Activated naive CD8-positive, alpha-beta T cell treated with anti-CD3 and anti-CD28 coated beads, Interleukin-2, amount 50 U/mL, for 16 hours (primary cell): ENCODE results near the gene NID1.
"Not testable (repeated sequence)": the region's sequence is repeated elsewhere in the genome, so short reads cannot be mapped to it uniquely, and the experiment has no call there.

ENCODE experiments used
- DNase-seq: peaks from one replicate; pipeline ENCODE4 v3.0.0-alpha.2; 2020; ENCODE audit warnings: low read depth, low spot score

NID1 gene

DNA sequence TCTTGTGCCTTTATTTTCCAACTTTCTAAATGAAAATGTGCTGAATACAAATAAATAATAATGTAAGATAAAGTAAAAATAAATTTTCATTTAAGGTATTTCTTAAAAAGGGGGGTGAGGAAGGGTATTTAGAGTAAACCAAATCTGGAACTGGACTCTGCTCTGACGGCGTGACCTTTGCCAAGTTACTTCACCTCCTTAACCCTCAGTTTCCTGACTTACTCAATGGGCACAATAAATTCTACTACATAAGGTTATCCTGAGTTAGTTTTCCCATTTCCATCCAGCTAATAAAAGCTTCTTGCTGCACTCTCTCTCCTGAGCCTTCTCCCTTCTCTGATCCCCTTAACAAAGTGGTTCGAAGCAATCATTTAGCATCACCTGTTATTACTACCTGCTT lies 93.9 kb downstream of the NID1 start:
- no peak for DNase-seq

DNA sequence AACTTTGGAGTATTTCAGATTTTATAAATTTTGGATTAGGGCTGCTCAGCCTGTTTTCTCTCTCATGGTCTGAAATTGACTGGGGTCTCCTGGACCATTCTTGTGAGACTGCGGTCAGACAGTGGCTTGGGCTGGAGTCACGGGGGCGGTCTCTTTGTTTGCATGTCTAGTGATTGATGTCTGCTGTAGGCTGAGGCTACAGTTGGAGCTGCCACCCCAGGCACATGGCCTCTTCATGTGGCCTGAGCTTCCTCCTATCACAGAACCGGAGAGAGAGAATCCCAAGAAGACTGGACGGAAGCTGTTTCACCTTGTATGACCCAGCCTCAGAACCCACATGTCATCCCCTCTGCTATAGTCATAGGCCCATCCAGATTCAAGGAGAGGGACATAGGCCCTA lies 96.1 kb downstream of the NID1 start:
- DNase-seq: no peak

DNA sequence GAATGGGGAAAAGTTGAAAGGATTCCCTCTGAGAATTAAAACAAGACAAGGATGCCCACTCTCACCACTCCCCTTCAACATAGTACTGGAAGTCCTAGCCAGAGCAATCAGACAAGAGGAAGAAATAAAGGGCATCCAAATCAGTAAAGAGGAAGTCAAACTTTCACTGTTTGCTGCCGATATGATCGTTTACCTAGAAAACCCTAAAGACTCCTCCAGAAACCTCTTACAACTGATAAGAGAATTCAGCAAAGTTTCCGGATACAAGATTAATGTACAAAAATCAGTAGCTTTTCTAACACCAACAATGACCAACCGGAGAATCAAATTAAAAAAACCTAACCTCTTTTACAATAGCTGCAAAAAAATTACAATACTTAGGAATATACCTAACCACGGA lies 98.8 kb downstream of the NID1 start:
- DNase-seq: not testable (repeated sequence)

DNA sequence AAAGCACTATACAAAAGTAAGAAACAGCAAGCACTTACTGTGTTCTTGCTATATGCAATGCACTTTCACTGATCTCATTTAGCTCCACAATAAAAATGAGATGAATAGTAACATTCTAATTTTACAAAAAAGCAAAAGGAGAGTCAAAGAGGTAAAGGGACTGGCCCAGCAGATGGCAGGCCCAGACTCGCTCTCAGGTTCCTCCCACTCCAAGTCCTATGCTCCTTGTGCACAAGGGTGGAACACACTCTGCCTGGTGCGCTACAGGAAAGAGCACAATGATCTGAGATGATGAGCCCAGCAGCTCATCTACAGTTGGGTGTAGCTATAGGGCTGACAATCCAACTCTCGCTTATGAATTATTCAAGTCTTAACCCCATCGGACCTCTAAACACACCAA lies 104.1 kb downstream of the NID1 start:
- no peak for DNase-seq

GRCh38 chr1:235958021-235958420 lies 106.9 kb downstream of the NID1 start:
- no peak for DNase-seq

DNA sequence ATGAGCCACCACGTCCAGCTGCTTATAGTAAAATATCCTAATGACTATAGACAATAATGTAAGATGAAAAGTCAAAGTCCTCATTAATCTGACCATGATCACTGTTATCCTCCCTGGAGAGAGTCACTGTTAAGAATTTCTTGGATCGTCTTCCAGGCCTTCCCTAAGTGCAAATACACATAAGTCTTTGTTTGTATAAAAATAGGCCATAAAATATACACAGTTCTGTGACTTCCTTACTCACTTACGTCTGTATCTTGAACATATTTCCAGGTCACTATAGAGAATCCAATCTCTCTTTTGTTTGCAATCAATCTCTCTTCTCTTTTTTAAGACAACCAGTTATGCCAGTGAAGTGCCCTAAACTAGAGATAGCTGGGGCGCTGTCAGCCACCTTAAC lies 109.1 kb downstream of the NID1 start:
- no peak for DNase-seq

DNA sequence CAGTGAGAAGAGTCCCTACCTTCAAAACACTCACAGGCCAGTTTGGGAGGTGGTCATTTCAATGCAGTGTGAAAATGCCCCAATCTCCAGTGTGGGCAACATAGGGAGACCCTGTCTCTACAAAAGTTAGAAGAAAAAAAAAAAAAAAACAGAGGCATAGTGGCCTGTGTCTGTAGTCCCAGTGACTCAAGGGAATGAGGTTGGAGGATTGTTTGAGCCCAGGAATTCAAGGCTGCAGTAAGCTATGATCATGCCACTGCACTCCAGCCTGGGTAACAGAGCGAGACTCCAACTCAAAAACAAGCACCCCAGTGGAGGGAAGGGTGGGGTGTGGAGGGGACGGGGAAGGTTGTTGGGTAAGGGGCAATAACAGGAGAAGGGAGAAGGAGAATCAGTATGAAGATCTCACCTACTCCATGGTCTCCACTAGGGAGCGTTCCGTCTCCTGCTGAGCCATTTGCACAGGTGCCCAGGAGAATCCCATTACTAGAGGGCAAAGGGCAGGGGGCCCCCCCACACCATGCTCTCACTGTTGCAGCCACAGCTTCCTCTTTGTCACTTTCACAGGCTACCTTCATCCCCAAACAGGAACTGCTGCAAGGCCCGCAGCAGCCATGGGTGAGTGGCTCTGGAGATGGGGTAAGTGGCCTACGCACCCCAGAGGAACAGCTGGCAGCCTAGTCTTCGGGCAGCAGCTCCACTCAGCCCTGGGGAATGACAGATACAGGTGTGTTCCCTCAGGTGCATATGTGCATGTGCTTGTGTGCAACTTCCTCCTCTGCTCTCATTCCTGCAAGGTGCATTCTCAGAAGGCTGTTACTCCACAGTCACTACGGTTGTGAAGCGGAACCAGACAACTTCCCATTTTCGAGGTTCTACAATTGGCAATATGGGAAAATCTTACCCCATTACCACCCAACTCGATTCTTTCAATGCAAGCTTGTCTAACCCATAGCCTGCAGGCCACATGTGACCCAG lies 110.3 kb downstream of the NID1 start:
- DNase-seq: no peak

DNA sequence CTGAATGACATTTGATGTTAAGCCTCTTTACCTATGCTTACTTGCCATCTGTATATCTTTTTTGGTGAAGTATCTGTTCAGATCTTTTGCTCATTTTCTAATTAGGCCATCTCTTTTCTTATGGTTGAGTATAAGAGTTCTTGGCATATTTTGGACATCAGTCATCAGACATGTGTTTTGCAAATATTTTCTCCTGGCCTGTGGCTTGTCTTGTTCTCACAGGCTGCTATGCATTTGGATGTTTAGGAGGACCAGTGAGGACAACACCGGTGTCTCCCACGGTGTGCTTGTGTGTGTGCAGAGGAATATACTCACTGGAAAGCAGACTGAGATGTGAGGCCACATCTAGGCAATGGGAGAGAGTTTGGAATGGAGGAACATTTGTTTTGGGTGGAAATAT lies 111.1 kb downstream of the NID1 start:
- no peak for DNase-seq

GRCh38 chr1:235952950-235953615 lies 111.8 kb downstream of the NID1 start:
- DNase-seq: peak; percentile 14

- DNase-seq: no peak
These were observed 113.2 kb downstream of the NID1 start for GRCh38 chr1:235951661-235952060.

- no peak for DNase-seq
These were observed 114.6 kb downstream of the NID1 start for GRCh38 chr1:235950318-235950717.

DNA sequence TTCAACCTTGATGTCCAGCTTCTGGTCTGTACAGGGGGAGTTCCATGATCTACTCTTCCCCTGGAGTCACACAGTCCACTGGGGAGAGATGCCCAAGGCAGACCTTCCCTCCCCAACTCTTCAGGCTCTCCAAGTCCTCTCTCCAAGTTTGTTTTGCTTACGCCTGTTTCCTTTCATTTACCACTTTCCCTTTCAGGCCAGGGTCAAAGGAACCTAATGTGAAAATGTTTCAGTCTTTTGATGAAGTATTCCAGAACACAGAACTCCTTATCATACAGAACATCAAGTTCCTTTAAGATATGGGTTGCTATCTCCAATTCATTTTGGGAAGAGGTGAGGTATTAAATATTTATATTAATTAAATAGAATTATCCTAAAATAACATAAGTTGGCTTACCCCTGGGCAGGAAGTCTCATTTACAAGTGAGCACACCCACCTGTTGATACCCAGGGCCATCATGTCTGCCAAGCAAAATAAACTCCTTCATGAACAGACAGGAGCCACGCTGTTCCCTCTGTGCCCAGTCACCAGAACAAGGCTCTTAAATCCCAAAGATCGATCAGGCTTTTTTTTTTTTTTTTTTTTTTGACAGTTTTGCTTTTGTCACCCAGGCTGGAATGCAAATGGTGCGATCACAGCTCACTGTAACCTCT lies 116.0 kb downstream of the NID1 start:
- no peak for DNase-seq

- DNase-seq: no peak
These were observed 116.9 kb downstream of the NID1 start for GRCh38 chr1:235947989-235948388.

DNA sequence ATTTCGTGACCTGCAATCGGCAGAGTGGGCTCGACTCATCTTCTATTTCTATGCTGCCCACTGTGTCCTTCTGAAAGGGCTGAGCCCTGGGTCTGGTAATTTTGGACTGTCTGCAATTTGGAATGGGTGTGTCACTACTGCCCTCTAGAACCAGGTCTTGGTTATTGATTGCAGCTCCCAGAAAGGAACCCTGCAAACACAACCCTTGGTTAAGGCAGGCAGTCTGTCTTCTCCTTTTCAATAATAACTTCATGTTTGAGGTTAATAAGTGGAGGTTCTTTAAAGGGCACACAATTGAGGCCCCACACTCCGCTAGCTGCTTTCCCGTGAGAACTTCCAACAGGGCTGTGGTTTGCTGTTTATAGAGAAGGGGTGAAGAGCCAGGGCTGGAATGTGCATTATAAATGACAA lies 118.3 kb downstream of the NID1 start:
- no peak for DNase-seq

DNA sequence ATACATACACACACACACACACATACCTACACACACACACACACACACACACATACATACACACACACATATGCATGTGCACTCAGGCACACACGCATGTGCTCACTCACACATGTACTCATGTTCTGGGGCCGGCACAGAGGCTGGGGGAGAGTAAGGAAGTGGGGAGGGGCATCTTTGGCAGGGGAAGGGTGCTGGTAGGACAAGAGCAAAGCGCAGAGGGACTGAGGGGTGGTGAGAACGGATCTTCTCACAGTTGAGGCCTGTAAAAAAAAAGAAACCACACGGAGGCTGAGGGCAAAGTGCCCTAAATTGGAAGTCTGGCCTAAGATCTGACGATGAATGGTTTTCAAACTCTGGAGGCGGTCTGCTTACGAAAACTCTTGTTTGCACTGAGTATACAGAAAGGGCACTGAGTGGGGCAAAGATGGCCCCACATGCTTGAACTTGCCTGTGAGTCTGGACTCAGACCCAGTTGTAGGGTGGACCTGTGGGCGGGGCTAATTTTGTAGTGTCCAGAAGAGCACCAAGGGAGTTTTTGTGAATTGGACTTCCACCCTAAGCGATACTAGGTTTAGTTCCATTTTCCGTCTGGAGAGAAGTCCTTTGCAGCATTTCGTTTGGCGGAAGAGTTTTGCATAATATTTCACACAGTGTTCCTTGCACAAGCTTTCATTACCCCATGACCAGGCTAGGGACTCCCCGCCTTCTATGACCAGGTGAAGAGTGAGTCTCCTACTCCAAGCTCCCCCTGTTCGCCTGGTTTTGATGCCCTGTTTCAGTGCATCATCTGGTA lies 118.9 kb downstream of the NID1 start:
- no peak for DNase-seq

DNA sequence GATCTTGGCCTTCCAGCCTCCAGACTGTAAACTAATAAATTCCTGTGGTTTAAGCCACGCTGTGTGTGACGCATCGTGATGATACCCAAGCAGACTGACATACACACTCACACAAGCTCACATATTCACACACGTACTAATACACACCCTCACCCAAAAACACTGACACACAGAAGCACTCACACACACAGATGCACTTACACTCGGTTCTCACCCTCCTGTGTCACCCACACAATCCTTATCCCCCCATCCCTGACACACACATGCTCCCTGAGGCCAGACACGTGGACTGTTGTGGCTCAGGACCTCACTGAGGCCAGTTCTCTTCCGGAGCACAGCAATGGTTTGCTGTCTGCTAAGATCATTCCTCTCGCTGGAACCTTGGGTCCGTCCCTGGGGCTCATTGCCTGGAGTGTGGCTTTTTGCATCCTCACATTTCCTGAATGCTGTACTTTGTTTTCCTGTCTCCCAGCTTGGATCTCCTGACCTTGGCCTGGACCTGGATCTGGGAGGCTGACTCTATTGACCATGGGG lies 121.2 kb downstream of the NID1 start:
- no peak for DNase-seq

- DNase-seq: no peak
These were observed 121.8 kb downstream of the NID1 start for GRCh38 chr1:235942979-235943575.

DNA sequence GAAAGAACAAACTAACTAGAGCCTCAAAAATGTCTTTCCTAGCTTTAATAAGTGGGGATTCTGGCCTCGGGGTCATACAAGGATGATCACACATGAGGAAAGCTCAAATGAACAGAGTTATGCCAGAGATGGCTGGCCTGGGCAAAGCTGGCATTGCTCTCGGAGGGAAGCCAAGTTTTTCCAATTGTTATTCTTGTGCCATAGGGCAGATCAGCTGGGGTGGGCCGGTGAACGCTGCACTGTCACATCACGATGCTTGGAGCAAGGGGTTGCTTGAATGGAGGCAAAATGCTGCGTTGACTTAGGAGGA lies 122.3 kb downstream of the NID1 start:
- DNase-seq: no peak

DNA sequence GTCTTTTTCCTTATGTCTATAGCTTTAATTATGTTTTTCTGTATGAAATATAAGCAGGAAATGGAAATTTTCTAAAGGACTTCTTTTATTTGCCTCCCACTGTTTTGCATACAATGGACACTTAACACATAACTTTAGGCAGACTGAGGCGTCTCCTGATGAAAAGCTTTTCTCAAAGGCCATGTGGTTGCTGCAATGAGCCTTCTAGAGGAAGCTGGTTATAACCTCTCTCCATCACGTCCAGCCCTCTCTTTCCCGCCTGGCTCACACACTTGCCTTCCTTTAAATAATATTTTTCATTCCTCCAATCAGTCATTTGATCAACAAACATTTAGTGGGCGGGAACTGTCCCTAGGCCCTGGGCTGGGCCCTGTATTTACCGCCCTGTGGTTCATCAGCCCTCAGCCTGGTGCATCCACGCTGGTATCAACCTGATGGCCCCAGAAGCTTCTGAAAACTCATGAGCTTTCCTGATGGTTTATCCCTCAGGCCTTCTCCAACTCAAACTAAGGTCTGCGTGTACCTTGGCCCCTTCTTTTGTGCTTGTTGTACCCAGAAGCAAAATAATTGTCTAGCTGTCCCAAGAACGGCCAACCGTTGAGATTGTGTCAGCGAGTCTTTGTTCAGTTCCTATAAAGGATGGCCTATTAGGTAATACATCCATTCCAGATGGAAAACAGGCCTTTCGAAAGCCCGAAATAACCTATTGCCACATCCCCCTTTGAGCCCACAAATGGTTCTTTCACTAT lies 122.8 kb downstream of the NID1 start:
- no peak for DNase-seq

- no peak for DNase-seq
These were observed 124.6 kb downstream of the NID1 start for GRCh38 chr1:235940285-235940684.

DNA sequence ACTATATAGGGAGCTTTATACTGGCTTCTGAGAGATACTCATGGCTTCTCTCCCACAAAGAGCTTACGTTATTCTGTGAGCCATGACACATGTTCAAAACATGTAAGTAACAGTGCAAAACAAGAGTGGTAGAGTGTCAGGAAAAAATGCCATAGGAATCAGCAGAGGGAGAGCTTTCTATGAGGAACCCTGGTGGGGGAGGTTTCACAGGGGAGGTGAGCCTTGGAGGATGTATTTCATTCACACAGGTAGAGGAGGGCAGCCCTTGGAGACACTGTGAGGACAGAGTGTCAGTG lies 125.5 kb downstream of the NID1 start:
- DNase-seq: no peak
